NCI-H1436 (cell line): ENCODE data around the gene RNF213.
"Not testable (repeated sequence)": the region's sequence is repeated elsewhere in the genome, so short reads cannot be mapped to it uniquely, and the experiment has no call there.

Source experiments
- DNase-seq: peaks from one replicate; lab custom pipeline; 2025; lab: John Stamatoyannopoulos, UW

The RNF213 gene

GRCh38 chr17:80295146-80295545, 34.5 kb downstream of the RNF213 start:
- DNase-seq, result no peak

GRCh38 chr17:80295559-80295958, 34.9 kb downstream of the RNF213 start:
- no peak for DNase-seq

GRCh38 chr17:80296221-80296620, 35.6 kb downstream of the RNF213 start:
- DNase-seq, result no peak

GRCh38 chr17:80297996-80298560, 37.4 kb downstream of the RNF213 start:
- DNase-seq, result no peak

GRCh38 chr17:80299350-80300100, 38.9 kb downstream of the RNF213 start:
- DNase-seq, result not testable (repeated sequence)

- not testable (repeated sequence) for DNase-seq
Observed at GRCh38 chr17:80300756-80301155, 40.1 kb downstream of the RNF213 start.

GRCh38 chr17:80303824-80304223, 43.2 kb downstream of the RNF213 start:
- DNase-seq, result no peak

GRCh38 chr17:80307994-80308691, 47.5 kb downstream of the RNF213 start:
- DNase-seq, result no peak

GRCh38 chr17:80308692-80309517, 48.3 kb downstream of the RNF213 start:
- no peak for DNase-seq

GRCh38 chr17:80311216-80311827, 50.7 kb downstream of the RNF213 start:
- DNase-seq, result no peak

GRCh38 chr17:80312621-80313135, 52.0 kb downstream of the RNF213 start:
- no peak for DNase-seq

GRCh38 chr17:80313160-80313829, 52.6 kb downstream of the RNF213 start:
- DNase-seq, result no peak

- DNase-seq, result not testable (repeated sequence)
Observed at GRCh38 chr17:80313946-80314345, 53.3 kb downstream of the RNF213 start.

GRCh38 chr17:80315517-80316182, 55.0 kb downstream of the RNF213 start:
- DNase-seq, result no peak

GRCh38 chr17:80316431-80316830, 55.8 kb downstream of the RNF213 start:
- DNase-seq, result no peak

GRCh38 chr17:80316927-80317705, 56.5 kb downstream of the RNF213 start:
- DNase-seq, result no peak

- no peak for DNase-seq
Observed at GRCh38 chr17:80317706-80317980, 57.0 kb downstream of the RNF213 start.

- DNase-seq, result no peak
Observed at GRCh38 chr17:80318166-80318565, 57.5 kb downstream of the RNF213 start.

- DNase-seq, result no peak
Observed at GRCh38 chr17:80319262-80319998, 58.8 kb downstream of the RNF213 start.
